GM19240 (cell line): ENCODE measurements around the gene PALLD.

Experiments
- DNase-seq: peaks from one replicate; pipeline ENCODE4 v3.0.0; 2011; ENCODE audit warnings: low spot score; ENCODE audit not compliant: insufficient read length

The PALLD gene

DNA sequence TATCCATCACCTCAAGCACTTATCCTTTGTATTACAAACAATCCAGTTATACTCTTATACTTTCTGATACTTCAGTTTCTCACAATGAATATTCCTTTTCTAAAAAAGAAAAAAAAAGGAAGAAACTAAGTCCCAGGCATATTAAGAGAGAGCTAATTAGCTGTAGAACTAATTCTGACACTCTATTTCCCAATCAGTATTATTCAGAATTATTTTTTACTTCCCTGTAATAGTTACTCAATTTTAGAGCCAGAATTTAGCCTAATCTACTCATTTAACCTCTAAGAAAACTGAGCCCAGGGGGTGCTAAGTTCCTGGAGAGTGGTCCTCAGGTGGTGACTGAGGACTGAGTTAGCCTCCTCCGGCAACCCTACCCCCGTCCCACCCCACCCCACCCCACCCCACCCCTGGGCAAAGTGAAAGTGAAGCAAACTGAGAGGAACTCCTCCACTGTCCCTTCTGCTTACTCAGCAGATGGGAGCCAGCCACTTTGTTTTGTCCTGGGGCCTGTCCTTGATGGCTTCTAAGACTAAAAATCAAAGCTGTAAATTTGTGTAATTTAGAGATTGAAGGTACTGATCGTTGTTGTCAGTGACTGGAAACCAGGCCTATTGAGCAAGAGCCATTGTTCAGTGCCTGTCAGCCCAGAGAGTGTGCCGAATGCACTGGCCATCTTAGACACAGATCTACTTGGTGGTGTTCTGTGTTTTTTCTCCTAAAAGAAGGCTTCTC is 351.1 kb downstream of the PALLD start:
- DNase-seq, result no peak

GRCh38 chr4:168849030-168849675 is 352.3 kb downstream of the PALLD start:
- DNase-seq, result no peak

DNA sequence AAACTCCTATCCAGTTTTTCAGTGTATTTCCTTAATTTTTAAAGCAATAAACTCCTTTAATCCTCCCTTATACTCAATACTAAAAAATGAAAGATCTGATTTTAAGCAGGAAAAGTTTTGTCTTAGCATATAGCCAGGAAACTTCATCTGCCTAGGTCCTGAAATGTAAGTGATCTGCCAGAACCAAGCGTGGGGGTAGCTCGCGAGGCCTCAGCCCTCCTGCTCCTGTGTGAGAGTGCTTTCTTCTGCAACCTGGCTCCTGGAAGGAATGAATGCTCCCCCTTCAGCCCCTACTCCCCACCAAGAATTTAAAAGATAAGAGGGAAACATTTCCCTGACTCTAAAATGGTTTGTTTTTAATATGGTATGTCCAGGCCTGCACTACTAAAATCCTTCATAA is 353.1 kb downstream of the PALLD start:
- no peak for DNase-seq

DNA sequence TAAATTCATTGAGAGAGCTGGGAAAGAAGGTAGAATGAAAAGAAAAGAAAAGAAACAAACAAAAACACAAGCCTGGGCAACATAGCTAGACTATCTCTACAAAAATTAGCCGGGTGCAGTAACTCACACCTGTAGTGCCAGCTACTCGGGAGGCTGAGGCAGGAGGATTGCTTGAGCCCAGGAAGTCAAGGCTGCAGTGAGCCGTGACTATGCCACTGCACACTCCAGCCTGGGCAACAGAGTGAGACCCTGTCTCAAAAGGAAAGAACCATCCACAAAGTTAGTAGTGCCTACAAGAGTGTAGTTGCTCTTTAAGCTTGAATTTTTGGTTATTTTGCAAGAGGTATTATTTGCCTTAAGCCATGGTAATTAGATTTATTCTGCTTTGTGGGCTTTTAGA is 355.5 kb downstream of the PALLD start:
- DNase-seq, result no peak

DNA sequence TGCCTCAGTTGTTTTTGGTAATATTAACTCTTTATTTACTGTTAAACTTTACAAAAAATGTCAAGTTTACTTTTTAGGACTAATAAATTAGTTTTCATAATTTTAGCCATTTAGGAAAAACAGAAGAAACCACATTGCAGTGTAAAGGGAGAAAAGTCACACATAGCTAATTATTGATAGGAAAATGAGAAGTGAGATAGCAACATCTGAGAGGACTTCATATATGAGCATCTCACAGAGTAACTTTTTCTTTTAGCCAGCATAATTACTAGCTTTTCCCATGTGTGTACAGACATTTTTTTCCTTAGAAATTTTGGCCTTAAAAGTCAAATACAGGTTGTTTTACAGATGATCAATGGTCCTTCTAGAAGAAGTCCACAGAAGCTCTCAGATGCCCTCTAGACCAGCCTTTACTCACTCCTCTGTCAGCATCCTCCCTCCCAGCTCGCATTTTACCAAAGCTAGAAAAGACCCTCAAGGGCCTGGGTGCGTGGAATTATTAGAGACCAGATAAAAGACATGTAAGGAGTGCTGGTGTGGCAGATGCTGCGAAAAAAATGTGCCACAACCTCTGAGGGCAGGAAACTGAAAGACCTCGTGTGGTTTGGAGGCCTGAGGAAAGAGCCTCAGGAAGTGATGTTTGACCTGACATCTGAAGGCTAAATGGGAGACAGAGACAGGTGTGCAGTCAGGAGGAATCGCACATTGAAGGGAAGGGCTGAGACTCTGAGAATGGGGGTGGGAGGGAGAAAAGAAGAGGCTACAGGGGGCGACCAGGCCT is 356.3 kb downstream of the PALLD start:
- DNase-seq, result no peak

GRCh38 chr4:168853770-168854169 is 356.9 kb downstream of the PALLD start:
- DNase-seq, result no peak

- no peak for DNase-seq
These were observed 357.6 kb downstream of the PALLD start for GRCh38 chr4:168854350-168854921.

DNA sequence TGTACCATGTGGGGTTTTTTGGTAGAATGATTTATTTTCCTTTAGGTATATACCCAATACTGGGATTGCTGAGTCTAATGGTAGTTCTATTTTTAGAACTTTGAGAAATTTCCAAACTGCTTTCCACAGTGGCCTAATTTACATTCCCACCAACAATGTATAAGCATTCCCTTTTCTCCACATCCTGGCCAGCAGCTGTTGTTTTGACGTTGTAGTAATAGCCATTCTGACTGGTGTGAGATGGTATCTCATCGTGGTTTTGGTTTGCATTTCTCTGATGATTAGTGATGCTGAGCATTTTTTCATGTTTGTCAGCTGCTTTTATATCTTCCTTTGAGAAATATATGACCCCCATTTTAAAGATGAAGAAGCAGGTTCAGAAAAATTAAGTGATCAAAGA is 359.5 kb downstream of the PALLD start:
- DNase-seq, result no peak

- no peak for DNase-seq
These were observed 360.2 kb downstream of the PALLD start for GRCh38 chr4:168857009-168857408.

- no peak for DNase-seq
These were observed 360.9 kb downstream of the PALLD start for GRCh38 chr4:168857546-168858314.

- no peak for DNase-seq
These were observed 362.2 kb downstream of the PALLD start for GRCh38 chr4:168859100-168859499.

GRCh38 chr4:168859888-168860694 is 363.2 kb downstream of the PALLD start:
- no peak for DNase-seq

DNA sequence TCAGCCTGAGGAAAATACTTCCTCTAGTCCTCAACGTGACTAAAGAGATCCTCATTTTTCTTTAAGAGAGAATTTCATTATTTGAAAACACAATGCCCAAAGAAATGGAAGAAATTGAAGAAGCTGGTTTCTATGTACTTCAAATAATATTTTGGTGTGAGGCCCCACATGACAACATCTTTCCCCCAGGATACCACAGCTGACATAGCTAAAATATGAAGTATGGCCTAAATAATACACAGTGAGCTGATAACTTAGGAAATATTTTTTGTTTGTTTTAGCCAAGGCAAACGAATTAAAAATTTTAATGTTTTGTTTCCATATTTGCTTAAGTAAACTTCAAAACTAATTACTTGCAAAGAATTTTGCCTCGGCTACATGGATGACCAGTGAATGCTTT is 364.0 kb downstream of the PALLD start:
- no peak for DNase-seq

- DNase-seq, result no peak
These were observed 367.1 kb downstream of the PALLD start for GRCh38 chr4:168863719-168864647.

GRCh38 chr4:168864821-168865541 is 368.1 kb downstream of the PALLD start:
- no peak for DNase-seq

GRCh38 chr4:168865854-168866253 is 369.0 kb downstream of the PALLD start:
- DNase-seq, result no peak

DNA sequence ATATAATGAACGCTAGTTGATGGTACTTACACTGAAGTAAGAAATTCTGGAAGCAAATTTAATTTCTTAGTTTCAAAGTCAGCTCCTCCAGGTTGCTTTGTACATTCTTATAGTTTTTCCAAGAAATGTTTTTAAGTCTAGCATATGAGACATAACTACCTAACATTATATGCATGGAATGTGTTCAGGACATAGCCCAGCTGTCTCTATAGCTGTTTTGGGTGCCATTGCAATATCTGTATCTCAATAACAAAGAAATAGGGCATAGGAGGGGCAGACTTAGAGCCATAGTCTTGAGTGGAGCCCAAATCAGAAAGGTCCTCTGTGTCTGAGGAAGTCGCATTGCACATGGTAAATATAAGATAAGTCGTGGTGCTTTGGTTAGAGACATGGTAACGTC is 369.8 kb downstream of the PALLD start:
- DNase-seq, result no peak

DNA sequence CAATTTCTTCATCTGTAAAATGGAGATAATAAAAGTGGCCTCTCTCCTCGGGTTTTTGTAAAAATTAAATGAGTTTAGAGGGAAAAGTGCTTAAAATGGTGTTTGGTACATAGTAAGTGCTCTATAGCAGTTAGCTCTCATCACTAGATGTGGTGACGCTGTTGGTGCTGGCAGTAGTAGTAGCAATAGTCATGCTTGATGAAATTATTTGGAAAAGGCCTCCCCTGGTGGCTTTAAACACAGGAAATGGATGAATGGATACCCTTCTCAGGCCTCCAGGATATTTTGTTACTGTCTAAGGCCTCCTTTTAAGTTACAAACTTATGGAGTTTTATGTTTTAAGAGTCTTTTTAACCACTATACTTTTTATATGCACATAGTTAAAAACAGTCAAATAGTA is 370.3 kb downstream of the PALLD start:
- no peak for DNase-seq
